Keratinocyte (primary cell): ENCODE measurements around the gene IFFO2. TPM values are rescaled to one million over a fixed set of nuclear protein-coding genes. Genes with fewer than 3 reads are reported as not detected.

ENCODE experiments used
- DNase-seq: peaks from one replicate; pipeline ENCODE4 v3.0.0-alpha.2; 2011; ENCODE audit warnings: low read depth, missing footprints, low spot score
- FAIRE-seq: peaks from 2 replicates; lab custom pipeline; 2011; peaks lifted over from hg19 to GRCh38; lab: Jason Lieb, UNC
- H2AFZ ChIP-seq: 2 replicates; pipeline ENCODE4 v1.6.0; 2012; ENCODE audit warnings: low read length, control low read depth, inconsistent platforms; ENCODE audit not compliant: control insufficient read depth
- H3K27ac ChIP-seq: 2 replicates; pipeline ENCODE4 v1.5.1; 2011; ENCODE audit warnings: low read length; ENCODE audit not compliant: control insufficient read depth, insufficient read depth
- H3K27me3 ChIP-seq: 3 replicates; pipeline ENCODE4 v1.6.0; 2011; ENCODE audit warnings: low read length; ENCODE audit not compliant: control insufficient read depth, insufficient read depth; ENCODE audit errors: extremely low read depth
- H3K36me3 ChIP-seq, 2 experiments: 2 replicates in 1 of 2; 3 replicates in 1 of 2; pipeline ENCODE4 v1.5.1; 2011; ENCODE audit warnings: low read length in 2 of 2, mild to moderate bottlenecking in 1 of 2; ENCODE audit not compliant: control insufficient read depth in 2 of 2, insufficient read depth in 2 of 2; ENCODE audit errors: extremely low read depth in 1 of 2
- H3K4me1 ChIP-seq: 3 replicates; pipeline ENCODE4 v1.5.1; 2011; ENCODE audit warnings: low read length; ENCODE audit not compliant: control insufficient read depth, insufficient read depth; ENCODE audit errors: extremely low read depth
- H3K4me2 ChIP-seq: 3 replicates; pipeline ENCODE4 v1.6.0; 2011; ENCODE audit warnings: low read depth, low read length; ENCODE audit not compliant: control insufficient read depth, insufficient read depth; ENCODE audit errors: extremely low read depth
- H3K4me3 ChIP-seq, 3 experiments: fragments of 200-600 bp in 1 of 3; sonication (generic) in 1 of 3; 2 replicates in 2 of 3; 3 replicates in 1 of 3; pipeline ENCODE4 v1.5.1; 2011 to 2016; ENCODE audit warnings: low read length in 3 of 3, mild to moderate bottlenecking in 3 of 3, control low read depth in 2 of 3, inconsistent platforms in 1 of 3, low read depth in 1 of 3, mixed read lengths in 1 of 3, mixed run types in 1 of 3, moderate library complexity in 1 of 3; ENCODE audit not compliant: control insufficient read depth in 2 of 3, insufficient read depth in 2 of 3; ENCODE audit errors: extremely low read depth in 1 of 3
- H3K79me2 ChIP-seq: 2 replicates; pipeline ENCODE4 v1.6.0; 2012; ENCODE audit warnings: low read length; ENCODE audit not compliant: control insufficient read depth, insufficient read depth
- H3K9ac ChIP-seq: 3 replicates; pipeline ENCODE4 v1.6.0; 2011; ENCODE audit warnings: low read length; ENCODE audit not compliant: control insufficient read depth, insufficient read depth; ENCODE audit errors: extremely low read depth
- H3K9me1 ChIP-seq: 3 replicates; pipeline ENCODE4 v1.6.0; 2011; ENCODE audit warnings: low read length; ENCODE audit not compliant: control insufficient read depth, insufficient read depth; ENCODE audit errors: extremely low read depth
- H3K9me3 ChIP-seq: 2 replicates; pipeline ENCODE4 v1.5.1; 2012; ENCODE audit warnings: low read depth, low read length; ENCODE audit not compliant: control insufficient read depth
- H4K20me1 ChIP-seq: 3 replicates; pipeline ENCODE4 v1.6.0; 2011; ENCODE audit warnings: low read length; ENCODE audit not compliant: control insufficient read depth, insufficient read depth; ENCODE audit errors: extremely low read depth
- EZH2 ChIP-seq: IDR thresholded peaks from one replicate; pipeline ENCODE4 v1.6.1; 2012; ENCODE audit warnings: inconsistent platforms, mild to moderate bottlenecking, low read length, moderate library complexity
- dilution Hi-C: fragments of 300-500 bp; cut with MboI; formaldehyde crosslinking; loops from one replicate; pipeline ENCODE4 v1.7.0; 2020; ENCODE audit warnings: low sequenced_read_pairs; ENCODE audit not compliant: extremely low pct_ligation_motif_present
- polyA plus RNA-seq, 5 experiments: library from polyadenylated mRNA; depleted of rRNA in 3 of 5; stranded (reverse) in 3 of 5; stranded (forward) in 1 of 5; unstranded in 1 of 5; fragments of >200 nt; gene quantifications; 1 replicate in 1 of 5; 2 replicates in 3 of 5; 3 replicates in 1 of 5; pipeline versions ENCODE4 v1.2.1 to v1.2.3, GENCODE V29; 2011 to 2012; ENCODE audit warnings: missing spikeins in 2 of 5, low read depth in 1 of 5, low replicate concordance in 1 of 5
- TF ChIP-seq, protein P1 (sequence below), 3 experiments: IDR thresholded peaks in 1 of 3; conservative IDR thresholded peaks in 1 of 3; optimal IDR thresholded peaks in 1 of 3; 2 replicates in 2 of 3; 3 replicates in 1 of 3; pipeline versions ENCODE3 to v1.5.1; 2011; ENCODE audit warnings: low read length in 3 of 3, mild to moderate bottlenecking in 3 of 3, moderate library complexity in 2 of 3, control low read depth in 1 of 3, inconsistent platforms in 1 of 3; ENCODE audit not compliant: insufficient read depth in 2 of 3; ENCODE audit errors: extremely low read depth in 1 of 3

The IFFO2 gene
- polyA plus RNA-seq, 1 donor (not counting 4 experiments of a cell fraction or from before 2014, with no cell fraction given): 57.9 TPM

GRCh38 chr1:18872071-18872611 is 84.3 kb downstream of the IFFO2 start:
- H3K4me2 ChIP-seq: no peak overlapping the region
- no peak overlapping the region for H3K4me3 ChIP-seq
- no peaks in the 10 kb centered on the region for H4K20me1 ChIP-seq
- FAIRE-seq: no peak
- H3K27ac ChIP-seq: no peak overlapping the region
- TF ChIP-seq EZH2: no peak
- TF ChIP-seq, protein P1, sequence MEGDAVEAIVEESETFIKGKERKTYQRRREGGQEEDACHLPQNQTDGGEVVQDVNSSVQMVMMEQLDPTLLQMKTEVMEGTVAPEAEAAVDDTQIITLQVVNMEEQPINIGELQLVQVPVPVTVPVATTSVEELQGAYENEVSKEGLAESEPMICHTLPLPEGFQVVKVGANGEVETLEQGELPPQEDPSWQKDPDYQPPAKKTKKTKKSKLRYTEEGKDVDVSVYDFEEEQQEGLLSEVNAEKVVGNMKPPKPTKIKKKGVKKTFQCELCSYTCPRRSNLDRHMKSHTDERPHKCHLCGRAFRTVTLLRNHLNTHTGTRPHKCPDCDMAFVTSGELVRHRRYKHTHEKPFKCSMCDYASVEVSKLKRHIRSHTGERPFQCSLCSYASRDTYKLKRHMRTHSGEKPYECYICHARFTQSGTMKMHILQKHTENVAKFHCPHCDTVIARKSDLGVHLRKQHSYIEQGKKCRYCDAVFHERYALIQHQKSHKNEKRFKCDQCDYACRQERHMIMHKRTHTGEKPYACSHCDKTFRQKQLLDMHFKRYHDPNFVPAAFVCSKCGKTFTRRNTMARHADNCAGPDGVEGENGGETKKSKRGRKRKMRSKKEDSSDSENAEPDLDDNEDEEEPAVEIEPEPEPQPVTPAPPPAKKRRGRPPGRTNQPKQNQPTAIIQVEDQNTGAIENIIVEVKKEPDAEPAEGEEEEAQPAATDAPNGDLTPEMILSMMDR (optimal IDR thresholded peaks at IDR 0.05 in 1 of 3, IDR thresholded peaks at IDR 0.05 in 1 of 3, conservative IDR thresholded peaks at IDR 0.05 in 1 of 3; ENCODE audit: extremely low read depth in 1 of 3, insufficient read depth in 2 of 3, low read length in 3 of 3): no peak
- no peaks in the 10 kb centered on the region for H3K27me3 ChIP-seq
- H2AFZ ChIP-seq: no peak overlapping the region
- dilution Hi-C loops: no loop called here
- no peaks in the 10 kb centered on the region for H3K79me2 ChIP-seq
- no peaks in the 10 kb centered on the region for H3K9me1 ChIP-seq
- no peak overlapping the region for H3K9ac ChIP-seq
- DNase-seq: no peak
- H3K36me3 ChIP-seq: peaks cover 6 to 25% of the 10 kb centered on the region in 2 experiments
- H3K9me3 ChIP-seq: no peaks in the 10 kb centered on the region
- H3K4me1 ChIP-seq: no peaks in the 10 kb centered on the region

GRCh38 chr1:18871401-18872070 is 84.9 kb downstream of the IFFO2 start:
- FAIRE-seq: no peak
- Histone ChIP-seq H3K9me3 (no peaks in the 10 kb centered on the region), H4K20me1 (no peaks in the 10 kb centered on the region), H3K9me1 (no peaks in the 10 kb centered on the region), H3K27me3 (no peaks in the 10 kb centered on the region), H2AFZ (no peak overlapping the region), H3K36me3 (peaks cover 6 to 23% of the 10 kb centered on the region in 2 experiments), H3K4me1 (no peaks in the 10 kb centered on the region), H3K9ac (no peak overlapping the region), H3K79me2 (no peaks in the 10 kb centered on the region), H3K4me3 (no peak overlapping the region), H3K4me2 (no peak overlapping the region), H3K27ac (no peak overlapping the region)
- dilution Hi-C loops: no loop called here
- no peak for TF ChIP-seq EZH2
- TF ChIP-seq, protein P1 (optimal IDR thresholded peaks at IDR 0.05 in 1 of 3, IDR thresholded peaks at IDR 0.05 in 1 of 3, conservative IDR thresholded peaks at IDR 0.05 in 1 of 3; ENCODE audit: extremely low read depth in 1 of 3, insufficient read depth in 2 of 3, low read length in 3 of 3): no peak
- no peak for DNase-seq
